ENCODE results near the gene ARL5C.
"Not testable (repeated sequence)": the region's sequence is repeated elsewhere in the genome, so short reads cannot be mapped to it uniquely, and the experiment has no call there.

The ARL5C gene

DNA sequence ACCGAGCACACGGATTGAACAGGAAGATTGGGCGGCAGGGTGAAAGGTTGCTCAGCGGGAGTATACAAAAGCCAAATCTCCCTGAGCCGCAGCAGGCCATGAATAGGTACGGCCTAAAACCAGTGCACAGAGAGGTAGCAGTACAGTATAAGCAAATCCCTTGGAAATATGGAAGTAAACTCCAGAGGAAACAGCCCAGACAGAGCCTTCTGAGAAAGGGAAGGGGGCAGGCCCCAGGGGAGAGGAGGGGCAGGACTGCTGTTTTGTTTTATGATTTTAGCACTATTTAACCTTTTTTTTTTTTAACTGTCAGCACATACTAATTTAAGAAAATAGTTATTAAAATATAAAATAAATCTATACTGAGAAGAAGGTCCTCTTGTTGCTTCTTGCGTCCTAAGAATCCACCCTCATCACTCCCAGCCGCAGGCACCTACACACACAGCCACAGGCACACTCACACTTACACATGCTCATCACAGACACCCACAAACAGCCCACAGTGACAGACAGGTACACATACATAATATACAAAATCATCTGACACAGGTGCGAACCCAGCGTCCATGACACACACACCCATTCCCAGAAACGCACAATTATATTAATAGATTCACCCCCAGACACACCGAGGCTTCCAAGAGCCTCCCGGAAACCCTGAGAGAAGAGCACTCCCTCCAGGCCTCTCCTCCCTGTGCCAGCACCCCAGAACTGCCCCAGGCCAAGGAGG, 27.4 kb downstream of the ARL5C start:
- DNase-seq: no peak

GRCh38 chr17:39134878-39135277, 31.1 kb downstream of the ARL5C start:
- no peak for DNase-seq

GRCh38 chr17:39132192-39132610, 33.8 kb downstream of the ARL5C start:
- DNase-seq: no peak

GRCh38 chr17:39131616-39132015, 34.3 kb downstream of the ARL5C start:
- DNase-seq: no peak

GRCh38 chr17:39130205-39130604, 35.8 kb downstream of the ARL5C start:
- no peak for DNase-seq

GRCh38 chr17:39129544-39129943, 36.4 kb downstream of the ARL5C start:
- not testable (repeated sequence) for DNase-seq

DNA sequence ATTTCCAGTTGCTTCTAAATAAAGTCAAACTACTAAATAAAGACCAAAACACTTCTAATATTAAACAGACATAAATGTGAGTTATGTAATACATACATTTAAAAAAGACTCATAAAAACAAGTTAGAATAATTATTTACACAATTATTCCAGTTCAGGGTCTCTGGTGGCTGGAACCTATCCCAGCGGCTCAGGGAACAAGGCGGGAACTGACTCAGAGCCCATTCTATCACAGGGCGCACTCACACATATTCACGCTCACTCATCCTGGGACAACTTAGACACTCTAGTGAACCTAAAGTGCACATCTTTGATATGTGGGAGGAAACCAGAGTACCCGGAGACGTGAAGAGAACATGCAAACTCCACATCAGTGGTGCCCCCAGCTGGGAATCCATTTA, 39.5 kb downstream of the ARL5C start:
- no peak for DNase-seq

- DNase-seq: no peak
These were observed 40.7 kb downstream of the ARL5C start for GRCh38 chr17:39125143-39125875.

DNA sequence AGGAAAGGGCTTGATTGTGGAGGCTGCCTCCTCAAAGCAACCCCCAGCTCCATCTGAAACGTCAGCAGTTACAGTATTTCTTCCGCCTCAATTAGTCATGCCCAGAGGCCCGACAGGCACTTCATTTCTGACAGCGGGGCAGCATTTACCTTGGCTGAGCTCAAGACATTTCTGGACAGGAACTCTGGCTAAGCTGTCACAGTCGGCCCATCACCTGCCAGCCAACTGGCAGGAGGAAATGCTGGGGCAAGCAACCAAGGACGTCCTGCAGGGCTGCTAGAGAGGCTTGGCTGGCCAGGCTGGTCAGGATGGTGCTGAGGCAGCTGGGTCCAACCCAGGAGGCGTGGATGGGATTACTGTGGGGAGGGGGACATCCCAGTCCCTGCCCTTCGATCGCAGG, 42.3 kb downstream of the ARL5C start:
- DNase-seq: no peak

DNA sequence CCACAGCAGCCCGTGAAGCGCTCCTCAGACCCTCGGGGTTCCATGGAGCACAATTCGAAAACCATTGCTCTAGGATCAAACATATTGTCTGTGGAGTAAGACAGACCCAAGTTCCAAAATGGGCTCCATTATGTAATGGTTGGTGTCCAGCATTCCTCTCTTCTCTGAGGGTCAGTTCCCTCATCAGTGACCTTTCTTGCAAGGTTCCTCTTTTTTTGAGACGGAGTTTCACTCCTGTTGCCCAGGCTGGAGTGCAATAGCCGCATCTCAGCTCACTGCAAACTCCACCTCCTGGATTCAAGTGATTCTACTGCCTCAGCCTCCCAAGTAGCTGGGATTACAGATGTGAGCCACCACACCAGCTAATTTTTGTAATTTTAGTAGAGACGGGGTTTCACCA, 43.0 kb downstream of the ARL5C start:
- no peak for DNase-seq

- not testable (repeated sequence) for DNase-seq
These were observed 44.0 kb downstream of the ARL5C start for GRCh38 chr17:39121919-39122318.

- no peak for DNase-seq
These were observed 47.1 kb downstream of the ARL5C start for GRCh38 chr17:39118674-39119419.

DNA sequence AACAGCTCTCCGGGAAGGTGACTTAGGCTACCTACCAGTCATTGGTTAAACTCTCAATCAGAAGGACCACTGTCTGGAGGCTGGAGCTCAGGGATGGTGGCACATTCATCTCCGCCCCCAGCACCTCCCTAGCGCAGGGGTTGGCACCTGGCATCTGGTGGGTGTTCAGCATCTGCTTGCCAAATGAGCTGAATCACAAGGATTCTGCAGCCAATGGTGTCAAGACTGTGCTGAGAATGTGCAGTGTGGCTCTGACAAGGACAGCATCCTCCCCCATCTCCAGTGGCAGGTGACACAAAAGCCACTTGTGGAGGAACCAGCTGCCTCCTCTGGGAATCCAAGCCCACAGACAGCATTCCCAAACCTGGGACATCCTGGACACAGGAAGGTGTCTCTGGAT, 49.7 kb downstream of the ARL5C start:
- DNase-seq: no peak

- DNase-seq: no peak
These were observed 50.8 kb downstream of the ARL5C start for GRCh38 chr17:39115135-39115534.

- DNase-seq: no peak
These were observed 51.2 kb downstream of the ARL5C start for GRCh38 chr17:39114723-39115122.

- no peak for DNase-seq
These were observed 52.1 kb downstream of the ARL5C start for GRCh38 chr17:39113871-39114270.

DNA sequence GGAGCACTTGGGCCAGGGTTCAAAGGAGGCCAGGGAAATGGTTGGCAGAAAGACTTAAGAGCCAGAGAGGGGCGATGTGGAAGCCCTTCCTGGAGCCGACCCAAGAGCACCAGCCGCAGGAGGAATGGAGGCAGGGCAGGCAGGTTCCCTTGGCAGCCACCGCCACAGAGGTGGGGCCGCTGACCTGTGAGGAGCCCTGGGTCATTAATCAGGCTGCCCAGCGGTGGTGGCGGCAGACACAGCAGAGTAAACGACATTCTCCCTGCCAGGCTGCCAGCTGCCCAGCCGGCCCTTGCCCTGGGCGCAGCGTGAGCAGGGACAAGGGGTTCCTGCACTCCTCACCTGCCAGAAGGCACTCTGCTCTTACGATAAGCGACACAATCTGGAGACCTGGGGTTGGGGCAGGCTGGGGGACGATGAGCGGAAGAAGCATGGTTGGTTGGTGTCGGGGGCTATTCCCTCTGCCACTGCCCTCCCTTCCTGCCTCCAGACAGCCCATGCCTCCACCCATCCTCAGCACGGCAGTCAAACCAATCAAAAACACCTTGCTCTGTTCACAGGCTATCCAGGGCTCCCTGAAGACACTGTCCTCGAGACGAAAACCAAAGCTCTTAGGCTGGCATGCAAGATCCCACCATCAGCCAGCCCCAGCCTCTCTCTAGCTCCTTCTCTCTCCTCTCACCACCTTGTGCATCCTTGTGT, 55.4 kb downstream of the ARL5C start:
- no peak for DNase-seq

DNA sequence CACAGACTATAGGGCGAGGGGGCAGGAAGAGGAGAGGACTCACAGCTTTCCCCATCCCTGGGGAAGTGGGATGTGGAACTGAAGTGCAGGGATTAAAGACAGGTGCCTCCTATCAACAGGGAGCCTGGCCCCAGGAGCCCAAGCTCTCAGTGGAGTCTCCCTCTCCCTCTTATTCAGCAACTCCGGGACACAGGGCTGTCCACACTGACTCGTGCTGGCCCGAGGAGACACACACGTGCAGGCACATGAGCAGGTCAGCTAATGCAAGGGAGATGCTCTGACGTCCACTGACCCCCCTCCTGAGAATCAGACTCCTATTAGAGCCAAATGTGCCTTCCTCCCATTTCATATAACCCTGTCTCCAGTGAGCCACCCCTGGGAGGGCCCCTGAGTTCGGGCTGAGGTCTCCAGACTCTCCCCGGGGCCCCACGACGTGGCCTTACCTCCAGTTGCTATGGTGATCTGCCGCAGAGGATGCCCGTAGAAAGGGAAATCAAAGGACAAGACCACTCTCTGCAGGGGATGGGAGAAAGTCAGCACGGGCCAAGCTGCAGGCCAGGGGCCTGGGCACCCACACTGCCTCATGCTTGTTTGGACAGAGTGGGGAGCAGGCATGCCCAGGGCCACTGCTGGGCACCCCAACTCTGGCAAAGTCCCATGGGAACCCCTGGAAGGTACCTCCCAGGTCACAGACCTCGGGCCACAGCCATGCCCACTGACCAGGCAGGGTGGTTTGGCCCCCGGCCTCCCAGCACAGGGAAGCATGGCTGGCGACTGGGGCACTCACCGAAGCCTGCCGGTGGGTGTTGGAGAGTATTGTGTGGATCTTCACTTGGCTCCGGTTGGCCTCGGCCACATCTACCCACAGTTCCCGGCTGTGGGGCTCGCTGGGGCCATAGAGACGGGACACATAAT, 57.2 kb downstream of the ARL5C start:
- no peak for DNase-seq

DNA sequence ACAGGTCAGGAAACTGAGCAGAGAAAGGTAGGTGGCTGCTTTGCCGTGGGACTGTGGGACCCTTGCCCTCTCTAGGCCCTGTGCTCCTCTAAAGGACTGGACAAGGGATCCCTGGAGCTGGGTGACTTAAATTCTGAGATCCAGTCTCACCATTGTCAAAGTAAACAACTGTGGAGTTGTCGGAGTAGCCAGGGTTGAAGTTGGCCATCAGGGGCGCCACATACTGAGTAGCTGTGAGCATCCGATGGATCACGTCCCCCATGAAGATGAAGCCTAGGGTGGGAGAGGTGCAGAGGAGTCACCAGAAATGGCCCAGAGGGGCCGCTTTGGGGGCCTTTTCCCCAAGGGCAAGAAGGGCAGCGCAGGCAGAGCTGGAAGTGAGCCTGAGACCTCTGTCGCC, 58.0 kb downstream of the ARL5C start:
- no peak for DNase-seq

- no peak for DNase-seq
These were observed 58.8 kb downstream of the ARL5C start for GRCh38 chr17:39107155-39107554.

Measured in stimulated activated CD4-positive, alpha-beta T cell treated with anti-CD3 and anti-CD28 coated beads, Interleukin-4, amount 100 ng/mL, for 1 hour (primary cell).